Transverse colon (tissue), 3 donors: Measurements from ENCODE around the gene PC.

Experiments used
- EP300 ChIP-seq: sonication (generic); formaldehyde crosslinking; IDR thresholded peaks from one replicate; pipeline ENCODE4 v1.6.1; 2017; ENCODE audit warnings: antibody characterized with exemption, low read depth
- TF ChIP-seq, protein P1 (sequence below), 5 experiments: fragments of 200-600 bp in 3 of 5; fragments of 450-650 bp in 2 of 5; sonication (generic) in 3 of 5; IDR thresholded peaks; 1 replicate in 2 of 5; 2 replicates in 3 of 5; pipeline ENCODE4 v1.5.1; 2016 to 2017; ENCODE audit warnings: antibody characterized with exemption in 5 of 5, inconsistent platforms in 3 of 5, mild to moderate bottlenecking in 2 of 5, moderate library complexity in 1 of 5

GRCh38 chr11:66846671-66847091 is 111.5 kb downstream of the PC start:
- TF ChIP-seq, protein P1, sequence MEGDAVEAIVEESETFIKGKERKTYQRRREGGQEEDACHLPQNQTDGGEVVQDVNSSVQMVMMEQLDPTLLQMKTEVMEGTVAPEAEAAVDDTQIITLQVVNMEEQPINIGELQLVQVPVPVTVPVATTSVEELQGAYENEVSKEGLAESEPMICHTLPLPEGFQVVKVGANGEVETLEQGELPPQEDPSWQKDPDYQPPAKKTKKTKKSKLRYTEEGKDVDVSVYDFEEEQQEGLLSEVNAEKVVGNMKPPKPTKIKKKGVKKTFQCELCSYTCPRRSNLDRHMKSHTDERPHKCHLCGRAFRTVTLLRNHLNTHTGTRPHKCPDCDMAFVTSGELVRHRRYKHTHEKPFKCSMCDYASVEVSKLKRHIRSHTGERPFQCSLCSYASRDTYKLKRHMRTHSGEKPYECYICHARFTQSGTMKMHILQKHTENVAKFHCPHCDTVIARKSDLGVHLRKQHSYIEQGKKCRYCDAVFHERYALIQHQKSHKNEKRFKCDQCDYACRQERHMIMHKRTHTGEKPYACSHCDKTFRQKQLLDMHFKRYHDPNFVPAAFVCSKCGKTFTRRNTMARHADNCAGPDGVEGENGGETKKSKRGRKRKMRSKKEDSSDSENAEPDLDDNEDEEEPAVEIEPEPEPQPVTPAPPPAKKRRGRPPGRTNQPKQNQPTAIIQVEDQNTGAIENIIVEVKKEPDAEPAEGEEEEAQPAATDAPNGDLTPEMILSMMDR (IDR thresholded peaks at IDR 0.05), result no peak
- TF ChIP-seq EP300, result no peak
